Breast epithelium (tissue), 3 donors: Measurements from ENCODE around the gene SLC38A6.

Experiments
- CTCF ChIP-seq, 3 donors: fragments of 450-650 bp; IDR thresholded peaks; one replicate each; pipeline ENCODE4 v1.5.1; 2016 to 2017; ENCODE audit warnings: antibody characterized with exemption in 3 of 3, mild to moderate bottlenecking in 3 of 3, moderate library complexity in 3 of 3
- POLR2AphosphoS5 ChIP-seq, 3 donors: sonication (generic); formaldehyde crosslinking; IDR thresholded peaks; one replicate each; pipeline ENCODE4 v1.6.1; 2017; ENCODE audit warnings: antibody characterized with exemption in 3 of 3

- TF ChIP-seq CTCF (IDR thresholded peaks at IDR 0.05) (no peak), POLR2AphosphoS5 (IDR thresholded peaks at IDR 0.05) (no peak)
Observed at GRCh38 chr14:61037215-61037614, 56.2 kb downstream of the SLC38A6 start.
